Aorta (tissue), 5 donors: Measurements from ENCODE around the gene APOL4. TPM values are rescaled to one million over a fixed set of nuclear protein-coding genes. Genes with fewer than 3 reads are reported as not detected.

Experiments
- ATAC-seq: fragments of 200-7000 bp; cut with Tn5 transposase; one replicate; pipeline ENCODE4 v1.9.1; 2022; ENCODE audit warnings: moderate library complexity; ENCODE audit not compliant: low FRiP score
- DNase-seq, 2 donors: peaks; one replicate each; pipeline ENCODE4 v3.0.0-alpha.2; 2020
- H3K27ac ChIP-seq, 2 donors: one replicate each; pipeline ENCODE4 v1.5.1; 2013; ENCODE audit warnings: low read length in 2 of 2, mild to moderate bottlenecking in 2 of 2, moderate library complexity in 2 of 2, control low read depth in 1 of 2, inconsistent platforms in 1 of 2, low read depth in 1 of 2
- H3K27me3 ChIP-seq, 2 donors: one replicate each; pipeline ENCODE4 v1.6.1; 2013; ENCODE audit warnings: control low read depth in 1 of 2, low read length in 1 of 2, mild to moderate bottlenecking in 1 of 2, moderate library complexity in 1 of 2; ENCODE audit not compliant: insufficient read depth in 2 of 2, control insufficient read depth in 1 of 2
- H3K36me3 ChIP-seq, 2 donors: one replicate each; pipeline ENCODE4 v1.6.1; 2013; ENCODE audit warnings: control low read depth in 1 of 2, low read length in 1 of 2, mild to moderate bottlenecking in 1 of 2; ENCODE audit not compliant: insufficient read depth in 2 of 2, control insufficient read depth in 1 of 2
- H3K4me1 ChIP-seq, 2 donors: one replicate each; pipeline ENCODE4 v1.6.1; 2013; ENCODE audit warnings: low read length in 2 of 2, control low read depth in 1 of 2, mild to moderate bottlenecking in 1 of 2, moderate library complexity in 1 of 2; ENCODE audit not compliant: insufficient read depth in 2 of 2, control insufficient read depth in 1 of 2
- H3K4me3 ChIP-seq, 2 donors: one replicate each; pipeline ENCODE4 v1.5.1; 2013; ENCODE audit warnings: low read length in 2 of 2, control low read depth in 1 of 2, mild to moderate bottlenecking in 1 of 2
- H3K9me3 ChIP-seq: one replicate; pipeline ENCODE4 v1.6.1; 2013; ENCODE audit warnings: mild to moderate bottlenecking, low read length; ENCODE audit not compliant: control insufficient read depth
- WGBS, 2 donors: extraction: QIAGEN DNeasy Blood & Tissue Kit; methylation state at CpG; one replicate each; pipeline ENCODE4 v1.1.7; 2013; 5-methylcytosine and 5-hydroxymethylcytosine counted together
- intact Hi-C, 2 donors: fragments of 100-400 bp; cut with DNase I; formaldehyde crosslinking; loops; one replicate each; pipeline versions ENCODE4 v1.14.2 to v1.15.0; 2022
- polyA plus RNA-seq, 2 donors: library from polyadenylated mRNA; stranded (reverse); fragments of 200-250 nt; gene quantifications; one replicate each; pipeline ENCODE4 v1.2.3, GENCODE V29; 2013
- total RNA-seq, 2 donors: library from RNA; stranded (reverse); fragmentation: NEBNext Ultra II Directional; extraction: Animal tissue kit (Norgen Biotek cat#: 25700); gene quantifications; one replicate each; pipeline ENCODE4 v1.2.1, GENCODE V29; 2021
- donor health status: healthy with polysubstance abuse.
- donor health status: Bipolar disorder and iron deficiency.
- donor health status: DM: no; HTN: no; CAD: no.
- donor health status: DM: no; HTN: no; CAD: no.
- donor health status: DM: yes; HTN: yes; CAD: no.

APOL4 gene
- total and polyA plus RNA-seq, 4 donors: 0.82 to 10.5 (median 4.4) TPM

GRCh38 chr22:36152088-36152487 lies 49.5 kb downstream of the APOL4 start:
- H3K4me3 ChIP-seq: no peak overlapping the region
- DNase-seq (no peak), ATAC-seq (no peak)
- no peaks in the 10 kb centered on the region for H3K9me3 ChIP-seq
- H3K27ac ChIP-seq: no peak overlapping the region
- H3K36me3 ChIP-seq: no peaks in the 10 kb centered on the region
- 97% methylated on average over 3 of the region's 3 CpGs for WGBS, 2 donors
- H3K27me3 ChIP-seq: no peaks in the 10 kb centered on the region
- intact Hi-C loops: loop anchor here in 1 of 2 donors (5.0 kb wide), 1 partner anchor 85 kb away; the partner anchor contains the start of gene APOL2
- H3K4me1 ChIP-seq: no peaks in the 10 kb centered on the region

GRCh38 chr22:36151006-36151595 lies 50.5 kb downstream of the APOL4 start:
- WGBS, 2 donors: 30 to 39% methylated on average over 3 of the region's 3 CpGs
- Histone ChIP-seq H3K27me3 (no peaks in the 10 kb centered on the region), H3K36me3 (no peaks in the 10 kb centered on the region), H3K4me1 (no peaks in the 10 kb centered on the region), H3K27ac (no peak overlapping the region), H3K9me3 (no peaks in the 10 kb centered on the region), H3K4me3 (no peak overlapping the region)
- no peak for DNase-seq
- ATAC-seq: peak; percentile 37
- intact Hi-C loops: loop anchor here in 1 of 2 donors (5.0 kb wide), 1 partner anchor 86 kb away; the partner anchor contains the start of gene APOL2

DNA sequence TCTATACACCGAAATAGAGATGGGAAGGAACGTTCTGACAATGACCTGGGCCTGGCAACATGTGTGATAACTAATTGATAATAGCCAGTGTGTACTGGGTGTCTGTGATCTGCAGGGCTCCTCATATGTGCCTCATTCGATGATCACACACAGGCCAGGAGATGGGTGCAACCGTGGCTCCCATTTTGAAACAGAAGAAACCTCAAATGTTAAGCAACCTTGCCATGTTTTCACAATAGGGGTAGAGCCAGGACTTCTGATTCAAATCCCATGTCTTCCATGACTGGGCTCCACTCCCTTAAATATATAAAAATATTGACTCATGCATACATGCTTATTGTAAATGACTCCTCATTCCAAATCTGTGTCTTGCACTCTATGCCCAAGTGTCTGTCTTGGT lies 52.2 kb downstream of the APOL4 start:
- WGBS, 2 donors: 85% methylated on average over 4 of the region's 4 CpGs
- Histone ChIP-seq H3K27ac (no peak overlapping the region), H3K27me3 (no peaks in the 10 kb centered on the region), H3K4me1 (no peaks in the 10 kb centered on the region), H3K36me3 (no peaks in the 10 kb centered on the region), H3K9me3 (no peaks in the 10 kb centered on the region), H3K4me3 (no peak overlapping the region)
- DNase-seq (no peak), ATAC-seq (no peak)
- intact Hi-C loops: loop anchor here in 1 of 2 donors (5.0 kb wide), 1 partner anchor 338 kb away; no protein-coding TSS in a partner anchor

GRCh38 chr22:36148411-36148810 lies 53.2 kb downstream of the APOL4 start:
- no peaks in the 10 kb centered on the region for H3K36me3 ChIP-seq
- H3K27ac ChIP-seq: no peak overlapping the region
- no peaks in the 10 kb centered on the region for H3K4me1 ChIP-seq
- no peak overlapping the region for H3K4me3 ChIP-seq
- intact Hi-C loops: loop anchor here in 1 of 2 donors (5.0 kb wide), 1 partner anchor 339 kb away; no protein-coding TSS in a partner anchor
- H3K27me3 ChIP-seq: no peaks in the 10 kb centered on the region
- WGBS, 2 donors: 91 to 92% methylated on average over 6 to 8 of the region's 8 CpGs
- ATAC-seq: no peak
- DNase-seq: no peak
- H3K9me3 ChIP-seq: no peaks in the 10 kb centered on the region

DNA sequence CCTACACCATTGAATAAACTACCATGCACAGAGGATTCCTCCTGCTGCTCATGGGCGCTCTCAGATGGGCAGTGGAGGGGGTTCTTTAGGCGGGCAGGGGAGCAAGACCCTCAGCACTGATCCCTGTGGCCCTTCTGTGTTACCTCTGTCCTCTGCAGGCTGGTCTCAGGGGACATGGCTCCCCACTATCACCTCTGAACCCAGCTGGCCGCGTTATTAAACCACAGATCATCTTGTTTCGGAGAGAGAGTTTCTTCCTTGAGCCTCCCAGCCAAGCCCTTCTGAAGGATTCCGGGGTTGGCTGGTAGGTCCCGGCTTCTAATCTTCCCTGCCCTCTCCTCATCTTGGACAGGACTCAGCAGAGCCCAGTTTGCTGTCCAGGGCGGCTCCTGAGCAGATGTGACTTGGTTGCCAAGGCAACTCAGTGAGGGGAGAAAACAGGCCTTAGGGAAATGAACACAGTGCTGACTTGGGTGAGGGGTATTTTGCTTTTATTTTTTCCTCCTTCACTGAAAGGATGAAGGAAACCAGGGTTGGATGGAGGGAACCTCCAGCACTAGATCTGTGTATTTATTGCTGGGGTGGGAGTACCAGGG lies 54.3 kb downstream of the APOL4 start:
- Histone ChIP-seq H3K4me1 (no peaks in the 10 kb centered on the region), H3K36me3 (no peaks in the 10 kb centered on the region), H3K27ac (no peak overlapping the region), H3K9me3 (no peaks in the 10 kb centered on the region), H3K4me3 (no peak overlapping the region), H3K27me3 (no peaks in the 10 kb centered on the region)
- WGBS, 2 donors: 83 to 88% methylated on average over 8 of the region's 8 CpGs
- DNase-seq: no peak
- no peak for ATAC-seq
- intact Hi-C loops: loop anchor here in 1 of 2 donors (5.0 kb wide), 1 partner anchor 340 kb away; no protein-coding TSS in a partner anchor

- WGBS, 2 donors: 50 to 57% methylated on average over 4 of the region's 4 CpGs
- Histone ChIP-seq H3K9me3 (no peaks in the 10 kb centered on the region), H3K4me1 (no peaks in the 10 kb centered on the region), H3K4me3 (no peak overlapping the region), H3K27me3 (no peaks in the 10 kb centered on the region), H3K36me3 (no peaks in the 10 kb centered on the region), H3K27ac (no peak overlapping the region)
- no peak for DNase-seq
- intact Hi-C loops: loop anchor here (1.0 to 5.0 kb wide), 3 partner anchors 34 to 341 kb away; no protein-coding TSS in a partner anchor
- ATAC-seq: no peak
Observed at GRCh38 chr22:36145881-36146280, 55.7 kb downstream of the APOL4 start.

DNA sequence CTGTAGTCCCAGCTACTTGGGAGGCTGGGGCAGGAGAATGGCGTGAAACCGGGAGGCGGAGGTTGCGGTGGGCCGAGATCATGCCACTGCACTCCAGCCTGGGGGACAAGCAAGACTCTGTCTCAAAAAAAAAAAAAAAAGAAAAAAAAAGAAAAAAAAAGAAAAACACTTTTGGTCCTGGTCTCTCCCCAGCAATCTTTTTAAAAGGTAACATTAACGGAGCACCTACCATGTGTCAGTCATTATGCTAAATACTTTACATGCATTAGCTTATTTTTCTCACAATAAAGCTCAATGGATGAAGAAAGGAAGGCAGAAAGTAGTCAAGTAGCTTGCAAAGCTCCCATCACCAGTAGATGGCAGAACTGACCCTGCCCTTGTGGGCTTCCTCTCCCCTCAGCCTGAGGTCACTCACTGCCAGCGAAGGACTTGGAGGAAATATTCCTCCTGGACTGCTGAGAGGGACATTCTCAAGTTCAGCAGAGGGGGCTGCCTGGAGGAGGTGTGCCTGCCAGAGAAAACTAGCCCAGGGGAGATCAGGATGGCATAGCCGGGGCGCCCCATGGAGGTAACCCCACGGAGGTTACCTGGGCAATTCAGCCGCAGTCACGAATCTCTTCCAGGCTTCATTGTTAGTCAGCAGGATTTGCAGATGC lies 56.6 kb downstream of the APOL4 start:
- H3K36me3 ChIP-seq: no peaks in the 10 kb centered on the region

GRCh38 chr22:36143956-36144355 lies 57.7 kb downstream of the APOL4 start:
- intact Hi-C loops: loop anchor here in 1 of 2 donors (2.0 kb wide), 1 partner anchor 37 kb away; no protein-coding TSS in a partner anchor
- no peaks in the 10 kb centered on the region for H3K4me1 ChIP-seq
- H3K9me3 ChIP-seq: no peaks in the 10 kb centered on the region
- no peak overlapping the region for H3K27ac ChIP-seq
- H3K27me3 ChIP-seq: no peaks in the 10 kb centered on the region
- WGBS, 2 donors: 60 to 72% methylated on average over 4 of the region's 4 CpGs
- ATAC-seq: no peak
- H3K4me3 ChIP-seq: no peak overlapping the region
- DNase-seq: no peak
- no peaks in the 10 kb centered on the region for H3K36me3 ChIP-seq

More for the DNA sequence above, 56.6 kb downstream of the APOL4 start:
- Histone ChIP-seq H3K4me1 (no peaks in the 10 kb centered on the region), H3K4me3 (no peak overlapping the region), H3K27ac (no peak overlapping the region), H3K27me3 (no peaks in the 10 kb centered on the region), H3K9me3 (no peaks in the 10 kb centered on the region)
- peak in 1 of 2 donors; percentile 65 for DNase-seq
- WGBS, 2 donors: 41 to 55% methylated on average over 12 of the region's 12 CpGs
- peak; percentile 78 for ATAC-seq
- intact Hi-C loops: loop anchor here (1.0 to 5.0 kb wide), 3 partner anchors 35 to 342 kb away; no protein-coding TSS in a partner anchor
